WERI-Rb-1 (cell line): ENCODE results near the gene ERCC3.

ENCODE experiments used
- DNase-seq: peaks from one replicate; pipeline ENCODE4 v3.0.0-alpha.2; 2020
- H3K27ac ChIP-seq: fragments of 250-450 bp; sonication (Bioruptor Pico); 2 replicates; pipeline ENCODE4 v1.5.1; 2020; ENCODE audit warnings: mild to moderate bottlenecking, moderate library complexity
- H3K27me3 ChIP-seq: fragments of 250-450 bp; sonication (Bioruptor Pico); 2 replicates; pipeline ENCODE4 v1.5.1; 2021; ENCODE audit warnings: mild to moderate bottlenecking, low read depth, moderate library complexity; ENCODE audit not compliant: insufficient read depth, severe bottlenecking
- H3K36me3 ChIP-seq: fragments of 250-450 bp; sonication (Bioruptor Pico); 2 replicates; pipeline ENCODE4 v1.5.1; 2020; ENCODE audit warnings: mild to moderate bottlenecking, moderate library complexity
- H3K4me3 ChIP-seq: 2 replicates; pipeline ENCODE4 v1.5.1; 2011; ENCODE audit warnings: low read depth, mild to moderate bottlenecking, control low read depth, low read length
- H3K9me3 ChIP-seq: fragments of 250-450 bp; sonication (Bioruptor Pico); 2 replicates; pipeline ENCODE4 v1.5.1; 2021; ENCODE audit warnings: mild to moderate bottlenecking, moderate library complexity; ENCODE audit not compliant: severe bottlenecking
- CTCF ChIP-seq: IDR thresholded peaks from 2 replicates; pipeline ENCODE4 v1.5.1; 2011; ENCODE audit warnings: low read depth, mild to moderate bottlenecking, control low read depth, inconsistent platforms, low read length

Gene ERCC3

GRCh38 chr2:127305990-127306585 lies 12.1 kb upstream of the ERCC3 start:
- H3K9me3 ChIP-seq = no peaks in the 10 kb centered on the region
- no peaks in the 10 kb centered on the region for H3K27me3 ChIP-seq
- DNase-seq = no peak
- H3K4me3 ChIP-seq = no peak overlapping the region
- TF ChIP-seq CTCF = no peak
- peaks cover 28% of the 10 kb centered on the region for H3K36me3 ChIP-seq
- H3K27ac ChIP-seq = no peak overlapping the region

GRCh38 chr2:127302168-127302567 lies 8.2 kb upstream of the ERCC3 start:
- Histone ChIP-seq H3K36me3 (peaks cover 14% of the 10 kb centered on the region), H3K27me3 (no peaks in the 10 kb centered on the region), H3K9me3 (no peaks in the 10 kb centered on the region), H3K27ac (no peak overlapping the region), H3K4me3 (no peak overlapping the region)
- no peak for TF ChIP-seq CTCF
- no peak for DNase-seq

GRCh38 chr2:127293386-127293747 lies 577 bp downstream of the ERCC3 start:
- H3K27me3 ChIP-seq = no peaks in the 10 kb centered on the region
- no peak for TF ChIP-seq CTCF
- no peak for DNase-seq
- H3K4me3 ChIP-seq = peak overlapping the region; percentile 82
- H3K27ac ChIP-seq = peak overlapping the region; percentile 71
- H3K9me3 ChIP-seq = no peaks in the 10 kb centered on the region
- H3K36me3 ChIP-seq = peaks cover 49% of the 10 kb centered on the region

- H3K27ac ChIP-seq = no peak overlapping the region
- no peak for TF ChIP-seq CTCF
- H3K9me3 ChIP-seq = no peaks in the 10 kb centered on the region
- no peak for DNase-seq
- no peak overlapping the region for H3K4me3 ChIP-seq
- H3K36me3 ChIP-seq = peaks cover 100% of the 10 kb centered on the region
- no peaks in the 10 kb centered on the region for H3K27me3 ChIP-seq
These were observed 5.7 kb downstream of the ERCC3 start for GRCh38 chr2:127288274-127288673.

GRCh38 chr2:127283275-127283674 lies 10.7 kb downstream of the ERCC3 start:
- no peak overlapping the region for H3K27ac ChIP-seq
- H3K36me3 ChIP-seq = peaks cover 94% of the 10 kb centered on the region
- H3K27me3 ChIP-seq = no peaks in the 10 kb centered on the region
- TF ChIP-seq CTCF = no peak
- DNase-seq = no peak
- no peaks in the 10 kb centered on the region for H3K9me3 ChIP-seq
- no peak overlapping the region for H3K4me3 ChIP-seq

- H3K9me3 ChIP-seq = no peaks in the 10 kb centered on the region
- DNase-seq = no peak
- no peaks in the 10 kb centered on the region for H3K27me3 ChIP-seq
- no peak overlapping the region for H3K4me3 ChIP-seq
- TF ChIP-seq CTCF = no peak
- H3K27ac ChIP-seq = no peak overlapping the region
- peaks cover 94% of the 10 kb centered on the region for H3K36me3 ChIP-seq
These were observed 13.3 kb downstream of the ERCC3 start for GRCh38 chr2:127280693-127281092.
